Measurements from ENCODE around the gene ARHGAP9.
"Not testable (repeated sequence)": the region's sequence is repeated elsewhere in the genome, so short reads cannot be mapped to it uniquely, and the experiment has no call there.

Gene ARHGAP9

GRCh38 chr12:57515408-57515933 is 35.8 kb upstream of the ARHGAP9 start:
- H3K4me1 ChIP-seq (ENCODE audit: control insufficient read depth, insufficient read depth, low read length) = peaks cover 24% of the 10 kb centered on the region
- H3K9ac ChIP-seq (ENCODE audit: low read depth, low read length) = no peak overlapping the region
- H3K9me3 ChIP-seq (replicated peaks; ENCODE audit: low read length) = no peaks in the 10 kb centered on the region
- H3K27me3 ChIP-seq (ENCODE audit: control insufficient read depth, insufficient read depth, low read length) = no peaks in the 10 kb centered on the region
- no peak overlapping the region for H3K4me2 ChIP-seq (ENCODE audit: low read length)
- H3K4me3 ChIP-seq (ENCODE audit: low read length) = no peak overlapping the region
- H3K36me3 ChIP-seq (ENCODE audit: insufficient read depth, low read length) = peaks cover 83% of the 10 kb centered on the region

GRCh38 chr12:57514720-57515407 is 35.2 kb upstream of the ARHGAP9 start:
- Histone ChIP-seq H3K4me1 (ENCODE audit: control insufficient read depth, insufficient read depth, low read length) (peaks cover 24% of the 10 kb centered on the region), H3K4me2 (ENCODE audit: low read length) (no peak overlapping the region), H3K4me3 (ENCODE audit: low read length) (no peak overlapping the region), H3K27me3 (ENCODE audit: control insufficient read depth, insufficient read depth, low read length) (no peaks in the 10 kb centered on the region), H3K9me3 (replicated peaks; ENCODE audit: low read length) (no peaks in the 10 kb centered on the region), H3K9ac (ENCODE audit: low read depth, low read length) (no peak overlapping the region), H3K36me3 (ENCODE audit: insufficient read depth, low read length) (peaks cover 83% of the 10 kb centered on the region)

GRCh38 chr12:57514246-57514645 is 34.6 kb upstream of the ARHGAP9 start:
- peaks cover 81% of the 10 kb centered on the region for H3K36me3 ChIP-seq (ENCODE audit: insufficient read depth, low read length)
- H3K9me3 ChIP-seq (replicated peaks; ENCODE audit: low read length); H3K4me3 ChIP-seq (ENCODE audit: low read length); H3K9ac ChIP-seq (ENCODE audit: low read depth, low read length); H3K27me3 ChIP-seq (ENCODE audit: control insufficient read depth, insufficient read depth, low read length); H3K4me2 ChIP-seq (ENCODE audit: low read length): not testable (repeated sequence)
- peaks cover 21% of the 10 kb centered on the region for H3K4me1 ChIP-seq (ENCODE audit: control insufficient read depth, insufficient read depth, low read length)

GRCh38 chr12:57513677-57514076 is 34.0 kb upstream of the ARHGAP9 start:
- H3K9me3 ChIP-seq (replicated peaks; ENCODE audit: low read length); H3K4me2 ChIP-seq (ENCODE audit: low read length); H3K4me3 ChIP-seq (ENCODE audit: low read length); H3K27me3 ChIP-seq (ENCODE audit: control insufficient read depth, insufficient read depth, low read length); H3K9ac ChIP-seq (ENCODE audit: low read depth, low read length): not testable (repeated sequence)
- peaks cover 82% of the 10 kb centered on the region for H3K36me3 ChIP-seq (ENCODE audit: insufficient read depth, low read length)
- H3K4me1 ChIP-seq (ENCODE audit: control insufficient read depth, insufficient read depth, low read length) = peaks cover 15% of the 10 kb centered on the region

GRCh38 chr12:57513266-57513665 is 33.6 kb upstream of the ARHGAP9 start:
- Histone ChIP-seq H3K9ac (ENCODE audit: low read depth, low read length) (no peak overlapping the region), H3K4me2 (ENCODE audit: low read length) (no peak overlapping the region), H3K4me1 (ENCODE audit: control insufficient read depth, insufficient read depth, low read length) (peaks cover 11% of the 10 kb centered on the region), H3K9me3 (replicated peaks; ENCODE audit: low read length) (no peaks in the 10 kb centered on the region), H3K4me3 (ENCODE audit: low read length) (no peak overlapping the region), H3K36me3 (ENCODE audit: insufficient read depth, low read length) (peaks cover 78% of the 10 kb centered on the region), H3K27me3 (ENCODE audit: control insufficient read depth, insufficient read depth, low read length) (no peaks in the 10 kb centered on the region)

GRCh38 chr12:57512665-57513064 is 33.0 kb upstream of the ARHGAP9 start:
- peaks cover 73% of the 10 kb centered on the region for H3K36me3 ChIP-seq (ENCODE audit: insufficient read depth, low read length)
- H3K9me3 ChIP-seq (replicated peaks; ENCODE audit: low read length) = no peaks in the 10 kb centered on the region
- H3K4me3 ChIP-seq (ENCODE audit: low read length) = no peak overlapping the region
- H3K9ac ChIP-seq (ENCODE audit: low read depth, low read length) = no peak overlapping the region
- H3K4me1 ChIP-seq (ENCODE audit: control insufficient read depth, insufficient read depth, low read length) = peaks cover 5% of the 10 kb centered on the region
- no peak overlapping the region for H3K4me2 ChIP-seq (ENCODE audit: low read length)
- H3K27me3 ChIP-seq (ENCODE audit: control insufficient read depth, insufficient read depth, low read length) = no peaks in the 10 kb centered on the region

GRCh38 chr12:57511588-57512325 is 32.1 kb upstream of the ARHGAP9 start:
- Histone ChIP-seq H3K4me2 (ENCODE audit: low read length) (no peak overlapping the region), H3K36me3 (ENCODE audit: insufficient read depth, low read length) (peaks cover 64% of the 10 kb centered on the region), H3K9me3 (replicated peaks; ENCODE audit: low read length) (no peaks in the 10 kb centered on the region), H3K27me3 (ENCODE audit: control insufficient read depth, insufficient read depth, low read length) (no peaks in the 10 kb centered on the region), H3K4me3 (ENCODE audit: low read length) (no peak overlapping the region), H3K4me1 (ENCODE audit: control insufficient read depth, insufficient read depth, low read length) (no peaks in the 10 kb centered on the region), H3K9ac (ENCODE audit: low read depth, low read length) (no peak overlapping the region)

- H3K4me1 ChIP-seq (ENCODE audit: control insufficient read depth, insufficient read depth, low read length) = no peaks in the 10 kb centered on the region
- no peaks in the 10 kb centered on the region for H3K9me3 ChIP-seq (replicated peaks; ENCODE audit: low read length)
- no peak overlapping the region for H3K4me2 ChIP-seq (ENCODE audit: low read length)
- no peak overlapping the region for H3K4me3 ChIP-seq (ENCODE audit: low read length)
- no peak overlapping the region for H3K9ac ChIP-seq (ENCODE audit: low read depth, low read length)
- H3K27me3 ChIP-seq (ENCODE audit: control insufficient read depth, insufficient read depth, low read length) = no peaks in the 10 kb centered on the region
- H3K36me3 ChIP-seq (ENCODE audit: insufficient read depth, low read length) = peaks cover 62% of the 10 kb centered on the region
Observed at GRCh38 chr12:57511161-57511560, 31.5 kb upstream of the ARHGAP9 start.

- H3K9me3 ChIP-seq (replicated peaks; ENCODE audit: low read length); H3K4me3 ChIP-seq (ENCODE audit: low read length); H3K9ac ChIP-seq (ENCODE audit: low read depth, low read length); H3K4me2 ChIP-seq (ENCODE audit: low read length); H3K27me3 ChIP-seq (ENCODE audit: control insufficient read depth, insufficient read depth, low read length); H3K4me1 ChIP-seq (ENCODE audit: control insufficient read depth, insufficient read depth, low read length): not testable (repeated sequence)
- H3K36me3 ChIP-seq (ENCODE audit: insufficient read depth, low read length) = peaks cover 47% of the 10 kb centered on the region
Observed at GRCh38 chr12:57507796-57508195, 28.1 kb upstream of the ARHGAP9 start.

GRCh38 chr12:57506541-57506940 is 26.9 kb upstream of the ARHGAP9 start:
- H3K9ac ChIP-seq (ENCODE audit: low read depth, low read length); H3K9me3 ChIP-seq (replicated peaks; ENCODE audit: low read length); H3K27me3 ChIP-seq (ENCODE audit: control insufficient read depth, insufficient read depth, low read length); H3K4me3 ChIP-seq (ENCODE audit: low read length); H3K4me2 ChIP-seq (ENCODE audit: low read length); H3K4me1 ChIP-seq (ENCODE audit: control insufficient read depth, insufficient read depth, low read length): not testable (repeated sequence)
- peaks cover 41% of the 10 kb centered on the region for H3K36me3 ChIP-seq (ENCODE audit: insufficient read depth, low read length)

GRCh38 chr12:57502311-57502969 is 22.8 kb upstream of the ARHGAP9 start:
- H3K36me3 ChIP-seq (ENCODE audit: insufficient read depth, low read length) = peaks cover 56% of the 10 kb centered on the region
- not testable (repeated sequence) for H3K27me3 ChIP-seq (ENCODE audit: control insufficient read depth, insufficient read depth, low read length); H3K9me3 ChIP-seq (replicated peaks; ENCODE audit: low read length); H3K4me1 ChIP-seq (ENCODE audit: control insufficient read depth, insufficient read depth, low read length); H3K4me3 ChIP-seq (ENCODE audit: low read length); H3K9ac ChIP-seq (ENCODE audit: low read depth, low read length); H3K4me2 ChIP-seq (ENCODE audit: low read length)

Data from skeletal muscle satellite cell (primary cell).